Right ventricle myocardium inferior (tissue), 1 donor: Measurements from ENCODE around the gene EXOSC9. TPM values are rescaled to one million over a fixed set of nuclear protein-coding genes. Genes with fewer than 3 reads are reported as not detected.
A peak's percentile ranks its signal among the peaks of the same experiment; 100 is the strongest.

ENCODE experiments used
- ATAC-seq: fragments of 200-7000 bp; cut with Tn5 transposase; one replicate; pipeline ENCODE4 v1.9.1; 2020; ENCODE audit warnings: mild to moderate bottlenecking, moderate library complexity
- DNase-seq: peaks from one replicate; pipeline ENCODE4 v3.0.0; 2021; ENCODE audit errors: missing footprints
- intact Hi-C: fragments of 100-400 bp; cut with DNase I; formaldehyde crosslinking; loops from one replicate; pipeline ENCODE4 v1.11.0; 2022
- total RNA-seq: library from RNA; stranded (reverse); fragmentation: NEBNext Ultra II Directional; extraction: Animal tissue kit (Norgen Biotek cat#: 25700); gene quantifications from one replicate; pipeline ENCODE4 v1.2.1, GENCODE V29; 2021
- donor health status: DM: no; HTN: yes; CAD: no; lungs with severe emphysema.

Gene EXOSC9
- total RNA-seq, 1 donor from 2014 or later = 10.2 TPM

GRCh38 chr4:121817701-121818100 is 16.6 kb downstream of the EXOSC9 start:
- DNase-seq (no peak), ATAC-seq (no peak)
- intact Hi-C loops = no loop called here

GRCh38 chr4:121818215-121818614 is 17.1 kb downstream of the EXOSC9 start:
- intact Hi-C loops = no loop called here
- ATAC-seq = no peak
- DNase-seq = no peak

- no peak for DNase-seq
- intact Hi-C loops = no loop called here
- ATAC-seq = no peak
Observed at GRCh38 chr4:121819216-121819965, 18.3 kb downstream of the EXOSC9 start.

GRCh38 chr4:121822047-121822446 is 20.9 kb downstream of the EXOSC9 start:
- no peak for ATAC-seq
- intact Hi-C loops = loop anchor here (5.0 kb wide), 1 partner anchor 125 kb away; the partner anchor contains the start of gene ANXA5
- DNase-seq = no peak

- no peak for DNase-seq
- peak; percentile 14 for ATAC-seq
- intact Hi-C loops = loop anchor here (5.0 kb wide), 1 partner anchor 126 kb away; the partner anchor contains the start of gene ANXA5
Observed at GRCh38 chr4:121822796-121823504, 21.8 kb downstream of the EXOSC9 start.

- ATAC-seq (peak; percentile 100), DNase-seq (peak; percentile 98)
- intact Hi-C loops = loop anchor here (1.0 to 5.0 kb wide), 2 partner anchors 22 to 126 kb away; partner anchors contain the start of genes ANXA5 and EXOSC9
Observed at GRCh38 chr4:121823505-121824170, 22.5 kb downstream of the EXOSC9 start, which contains the start of gene CCNA2. Gene CCNA2 (minus strand): TSS chr4:121823883. CDS start chr4:121823628, 255 bp downstream.

- intact Hi-C loops = loop anchor here (1.0 to 5.0 kb wide), 2 partner anchors 23 to 127 kb away; partner anchors contain the start of genes ANXA5 and EXOSC9
- ATAC-seq (no peak), DNase-seq (no peak)
Observed at GRCh38 chr4:121824171-121824527, 23.0 kb downstream of the EXOSC9 start.

- DNase-seq = no peak
- intact Hi-C loops = loop anchor here (1.0 to 5.0 kb wide), 2 partner anchors 24 to 128 kb away; partner anchors contain the start of genes ANXA5 and EXOSC9
- no peak for ATAC-seq
Observed at GRCh38 chr4:121824950-121825349, 23.8 kb downstream of the EXOSC9 start.

GRCh38 chr4:121827853-121828252 is 26.7 kb downstream of the EXOSC9 start:
- ATAC-seq (no peak), DNase-seq (no peak)
- intact Hi-C loops = no loop called here

GRCh38 chr4:121829511-121829910 is 28.4 kb downstream of the EXOSC9 start:
- intact Hi-C loops = no loop called here
- no peak for ATAC-seq
- no peak for DNase-seq

- intact Hi-C loops = no loop called here
- ATAC-seq (no peak), DNase-seq (no peak)
Observed at GRCh38 chr4:121838136-121838535, 37.0 kb downstream of the EXOSC9 start.

- ATAC-seq (no peak), DNase-seq (no peak)
- intact Hi-C loops = no loop called here
Observed at GRCh38 chr4:121842862-121843261, 41.7 kb downstream of the EXOSC9 start.

GRCh38 chr4:121846662-121847061 is 45.5 kb downstream of the EXOSC9 start:
- ATAC-seq = no peak
- intact Hi-C loops = no loop called here
- DNase-seq = no peak

GRCh38 chr4:121851354-121851753 is 50.2 kb downstream of the EXOSC9 start:
- intact Hi-C loops = no loop called here
- ATAC-seq (no peak), DNase-seq (no peak)

- intact Hi-C loops = no loop called here
- DNase-seq = no peak
- ATAC-seq = no peak
Observed at GRCh38 chr4:121860121-121860520, 59.0 kb downstream of the EXOSC9 start.

GRCh38 chr4:121861426-121861825 is 60.3 kb downstream of the EXOSC9 start:
- ATAC-seq (no peak), DNase-seq (no peak)
- intact Hi-C loops = no loop called here

- intact Hi-C loops = no loop called here
- ATAC-seq = no peak
- no peak for DNase-seq
Observed at GRCh38 chr4:121863799-121864198, 62.7 kb downstream of the EXOSC9 start.
